Hindlimb muscle (tissue), 1 donor: Measurements from ENCODE around the gene RRAS2. TPM values are rescaled to one million over a fixed set of nuclear protein-coding genes. Genes with fewer than 3 reads are reported as not detected.
"Not testable (repeated sequence)": the region's sequence is repeated elsewhere in the genome, so short reads cannot be mapped to it uniquely, and the experiment has no call there.

Source experiments
- DNase-seq: peaks from one replicate; pipeline ENCODE4 v3.0.0-alpha.2; 2013
- polyA plus RNA-seq: library from polyadenylated mRNA; unstranded; fragments of 120-200 nt; gene quantifications from one replicate; pipeline ENCODE4 v1.2.1, GENCODE V29; 2013; ENCODE audit not compliant: insufficient read length

The RRAS2 gene
- 41.8 TPM for polyA plus RNA-seq

DNA sequence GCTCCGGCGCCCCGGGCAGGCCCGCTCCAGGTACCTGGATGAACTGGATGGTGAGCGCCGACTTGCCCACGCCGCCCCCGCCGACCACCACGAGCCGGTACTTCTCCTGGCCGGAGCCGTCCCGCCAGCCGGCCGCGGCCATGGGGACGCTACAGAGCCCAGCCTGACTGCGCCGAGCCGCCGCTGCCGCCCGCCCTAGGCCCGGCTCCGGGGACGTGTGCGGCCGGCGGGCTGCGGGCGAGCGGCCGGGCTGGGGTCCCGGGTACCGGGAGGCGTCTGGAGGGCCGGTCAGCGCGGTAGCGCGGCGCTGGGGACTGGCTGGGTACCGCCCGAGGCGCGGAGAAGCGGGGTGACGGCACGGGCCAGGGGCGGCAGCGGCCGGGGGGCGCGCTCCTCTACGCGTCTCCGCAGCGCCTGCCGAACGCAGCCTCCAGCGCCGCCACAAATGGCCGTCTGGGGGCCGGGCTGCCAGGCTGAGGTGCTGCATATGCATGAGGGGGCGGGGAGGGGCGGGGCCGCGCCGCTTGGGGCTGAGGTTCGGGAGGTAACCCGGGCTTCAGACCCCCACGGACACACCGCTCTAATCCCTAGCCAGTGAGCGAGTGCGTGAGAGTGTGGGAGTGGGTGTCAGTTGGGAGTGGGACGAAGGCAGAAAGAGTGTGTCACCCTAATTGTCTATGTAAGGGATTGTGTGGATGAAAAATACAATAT, at the start of gene RRAS2:
RRAS2 (minus strand) TSS at position 455 of the 711 bp plus-strand sequence; CDS start at position 142, 313 bp downstream.
- peak; percentile 79 for DNase-seq

DNA sequence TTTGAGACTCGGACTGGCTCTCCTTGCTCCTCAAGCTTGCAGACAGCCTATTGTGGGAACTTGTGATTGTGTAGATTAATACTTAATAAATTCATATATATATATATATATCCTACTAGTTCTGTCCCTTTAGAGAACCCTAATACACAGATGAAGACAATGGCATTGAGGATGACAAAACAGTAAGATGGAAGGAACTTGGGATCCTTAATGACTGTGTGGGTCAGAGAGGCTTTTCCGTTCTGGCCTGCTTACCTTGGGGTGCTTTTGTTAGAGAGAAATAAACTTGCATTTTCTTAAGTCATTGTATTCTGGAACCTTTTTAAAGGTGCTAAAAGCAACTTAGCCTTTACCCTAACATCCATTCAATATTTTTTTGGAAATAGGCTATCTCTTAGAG, 49.6 kb upstream of the RRAS2 start:
- no peak for DNase-seq

DNA sequence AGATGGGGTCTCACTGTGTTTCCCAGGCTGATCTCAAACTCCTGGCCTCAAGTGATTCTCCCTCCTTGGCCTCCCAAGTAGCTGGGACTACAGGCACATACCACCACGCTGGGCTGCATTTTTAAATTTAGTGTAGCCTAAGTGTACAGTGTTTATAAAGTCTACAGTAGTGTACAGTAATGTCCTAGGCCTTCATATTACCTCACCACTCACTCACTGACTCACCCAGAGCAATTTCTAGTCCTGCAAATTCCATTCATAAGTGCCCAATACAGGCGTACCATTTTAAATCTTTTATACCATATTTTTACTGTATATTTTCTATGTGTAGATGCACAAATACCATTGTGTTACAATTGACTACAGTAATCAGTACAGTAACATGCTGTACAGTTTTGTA, 47.1 kb upstream of the RRAS2 start:
- not testable (repeated sequence) for DNase-seq

DNA sequence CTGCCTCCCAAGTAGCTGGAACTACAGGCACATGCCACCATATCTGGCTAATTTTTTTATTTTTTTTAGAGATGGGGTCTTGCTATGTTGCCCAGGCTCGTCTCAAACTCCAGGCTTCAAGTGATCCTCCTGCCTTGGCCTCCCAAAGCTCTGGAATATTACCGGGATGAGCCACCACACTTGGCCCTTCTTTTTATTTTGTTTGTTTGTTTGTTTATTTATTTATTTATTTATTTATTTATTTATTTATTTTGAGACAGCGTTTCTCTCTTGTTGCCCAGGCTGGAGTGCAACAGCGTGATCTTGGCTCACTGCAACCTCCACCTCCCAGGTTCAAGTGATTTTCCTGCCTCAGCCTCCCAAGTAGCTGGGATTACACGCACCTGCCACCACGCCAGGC, 44.5 kb upstream of the RRAS2 start:
- not testable (repeated sequence) for DNase-seq

DNA sequence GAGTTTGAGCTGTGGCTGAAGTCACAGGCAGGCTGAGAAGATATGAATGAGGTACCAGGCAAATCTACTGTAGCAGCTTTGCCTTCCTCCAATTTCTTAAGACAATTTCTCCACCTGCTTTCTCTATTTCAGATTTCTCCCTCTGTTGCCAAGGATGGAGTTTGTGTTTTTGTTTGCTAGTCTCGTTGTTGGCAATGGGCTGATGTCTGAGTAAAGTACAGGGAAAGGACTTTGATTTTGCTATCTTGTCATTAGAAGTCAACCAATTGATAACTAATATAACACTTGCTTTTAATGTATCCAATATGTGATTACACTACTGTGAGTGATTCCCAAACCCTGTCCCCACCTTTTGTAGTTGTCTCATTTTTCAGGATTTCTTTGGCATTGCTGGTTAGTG, 40.1 kb upstream of the RRAS2 start:
- DNase-seq: no peak

DNA sequence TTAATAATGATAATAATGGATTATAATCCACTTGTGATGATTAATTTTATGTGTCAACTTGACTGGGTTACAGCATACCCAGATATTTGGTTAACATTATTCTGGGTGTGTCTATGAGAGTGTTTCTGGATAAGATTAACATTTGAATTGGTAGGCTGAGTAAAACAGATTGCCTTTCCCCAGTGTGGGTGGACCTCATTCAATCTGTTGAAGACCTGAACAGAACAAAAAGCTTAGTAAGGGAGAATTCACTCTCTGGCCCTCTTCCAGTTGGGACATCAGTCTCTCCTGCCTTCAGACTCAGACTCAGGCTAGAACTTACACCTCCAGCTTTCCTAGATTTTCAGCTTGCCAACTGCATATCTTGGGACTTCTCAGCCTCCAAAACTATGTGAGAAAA, 37.3 kb upstream of the RRAS2 start:
- DNase-seq: no peak

DNA sequence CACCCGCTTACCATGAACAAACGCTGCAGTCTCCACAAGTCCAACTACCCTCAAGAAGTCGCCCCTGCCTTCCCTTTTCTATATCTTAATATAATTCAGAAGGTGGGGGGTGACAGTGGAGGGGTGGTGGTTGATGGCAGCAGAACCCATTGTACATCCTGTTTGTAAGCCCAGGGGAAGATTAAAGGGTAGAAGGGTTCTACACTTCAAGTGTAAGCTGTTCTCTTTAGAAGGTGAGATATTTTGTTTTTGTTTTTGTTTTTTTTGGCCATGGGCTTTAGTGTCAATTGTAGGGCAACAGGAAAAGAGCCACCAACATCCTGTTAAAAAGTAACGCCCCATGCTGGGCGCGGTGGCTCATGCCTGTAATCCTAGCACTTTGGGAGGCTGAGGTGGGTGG, 34.9 kb upstream of the RRAS2 start:
- DNase-seq: no peak

DNA sequence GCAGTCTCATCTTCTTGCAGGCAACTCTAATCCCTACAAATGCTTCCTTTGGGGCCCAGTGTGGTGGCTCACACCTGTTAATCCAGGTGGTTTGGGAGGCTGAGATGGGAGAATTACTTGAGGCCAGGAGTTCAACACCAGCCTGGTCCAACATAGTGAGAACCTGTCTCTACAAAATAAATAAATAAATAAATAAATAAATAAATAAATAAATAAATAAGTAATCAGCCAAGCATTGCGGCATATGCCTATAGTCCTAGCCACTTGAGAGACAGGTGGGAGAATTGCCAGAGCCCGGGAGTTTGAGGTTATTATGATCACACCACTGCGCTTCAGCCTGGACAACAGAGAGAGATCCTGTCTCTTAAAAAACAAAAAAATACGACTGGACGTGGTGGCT, 34.1 kb upstream of the RRAS2 start:
- no peak for DNase-seq

DNA sequence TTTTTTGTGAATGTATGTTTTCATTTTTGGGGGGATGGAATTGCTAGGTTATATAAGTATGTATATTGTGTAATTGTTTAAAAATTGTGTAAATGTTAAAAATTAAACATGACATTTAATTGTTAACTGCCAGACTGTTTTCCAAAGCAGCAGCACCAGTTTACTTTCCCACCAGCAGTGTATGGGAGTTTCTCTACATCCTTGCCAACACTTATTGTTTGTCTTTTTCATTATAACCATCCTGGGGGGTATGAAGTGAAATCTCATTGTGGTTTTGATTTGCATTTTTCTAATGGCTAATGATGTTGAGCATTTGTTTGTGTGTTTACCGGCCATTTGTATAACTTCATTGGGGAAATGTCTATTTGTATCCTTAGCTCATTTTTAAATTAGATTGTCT, 31.7 kb upstream of the RRAS2 start:
- DNase-seq: no peak

DNA sequence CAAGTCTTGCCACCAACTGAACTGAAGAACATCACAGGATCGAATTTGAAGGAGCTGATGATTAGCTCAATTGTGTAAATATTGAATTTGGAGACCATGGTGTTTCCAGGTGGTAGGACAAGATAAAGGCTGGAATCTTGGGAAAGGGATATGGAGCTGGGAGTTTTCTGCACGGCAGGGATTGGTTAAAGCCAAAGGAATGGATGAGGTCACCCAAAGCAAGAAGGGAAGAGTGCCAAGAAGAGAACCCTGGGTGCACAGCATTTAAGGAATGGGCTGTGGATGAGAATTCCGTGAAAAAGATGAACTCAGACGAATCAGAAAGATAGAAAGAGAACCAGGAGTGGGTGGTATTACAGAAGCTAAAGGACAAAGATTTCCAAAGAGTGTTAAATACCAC, 29.4 kb upstream of the RRAS2 start:
- no peak for DNase-seq

DNA sequence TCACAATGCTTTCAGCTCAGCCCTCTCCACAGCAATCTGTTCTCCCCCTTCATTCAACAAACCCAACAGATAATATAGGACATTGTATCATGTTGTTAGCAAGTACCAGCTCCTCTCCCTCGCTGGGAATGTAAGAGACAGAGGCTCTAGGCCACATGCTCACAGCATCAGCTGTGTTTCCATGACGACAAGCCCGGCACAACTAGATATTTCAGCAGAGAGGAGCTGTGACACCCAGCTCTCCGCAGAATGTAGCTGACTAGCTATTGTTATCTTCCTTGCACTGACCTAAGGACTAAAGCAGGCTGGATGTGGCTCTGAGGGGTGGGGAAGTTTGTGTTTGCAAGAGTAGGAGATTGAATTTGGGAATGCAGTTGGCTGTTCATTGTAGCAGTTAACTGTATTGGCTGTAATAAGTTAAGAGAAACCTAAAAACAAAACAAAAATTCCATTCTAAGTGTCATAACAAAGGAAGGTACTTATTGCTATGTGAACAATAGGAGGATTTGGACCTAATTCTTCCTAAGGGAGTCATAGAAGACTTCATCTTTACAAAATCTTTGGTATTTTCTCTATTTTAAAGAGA, 28.0 kb upstream of the RRAS2 start:
- DNase-seq: peak; percentile 55

DNA sequence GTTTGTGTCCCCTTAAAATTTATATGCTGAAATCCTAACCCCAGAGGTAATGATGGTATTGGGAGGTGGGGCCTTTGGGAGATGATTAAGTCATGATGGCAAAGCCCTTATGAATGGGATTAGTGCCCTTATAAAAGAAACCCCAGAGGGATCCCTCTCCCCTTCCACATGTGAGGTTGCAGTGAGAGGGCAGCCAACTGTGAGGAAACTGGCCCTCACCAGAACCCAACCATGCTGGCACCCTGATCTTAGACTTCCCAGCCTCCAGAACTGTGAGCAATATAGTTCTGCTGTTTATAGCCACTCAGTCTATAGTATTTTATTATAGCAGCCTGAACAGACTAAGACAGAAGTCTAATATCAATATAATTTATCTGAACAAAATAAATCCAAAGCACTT, 27.1 kb upstream of the RRAS2 start:
- no peak for DNase-seq

DNA sequence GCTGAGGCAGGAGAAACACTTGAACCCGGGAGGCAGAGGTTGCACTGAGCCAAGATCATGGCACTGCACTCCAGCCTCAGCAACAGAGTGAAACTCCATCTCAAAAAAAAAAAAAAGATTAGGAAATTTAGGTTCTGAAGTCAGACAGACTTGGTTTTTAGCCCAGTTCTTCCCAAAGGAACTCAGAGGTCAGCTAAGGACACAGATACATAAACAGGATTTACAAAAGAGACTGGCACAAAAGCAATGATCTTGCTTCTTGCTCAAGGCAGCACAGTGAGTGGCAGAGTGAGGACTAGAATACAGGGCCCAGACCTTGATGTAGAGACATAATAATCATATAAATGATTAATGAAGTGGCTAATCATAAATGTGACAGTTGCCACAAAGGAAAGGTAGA, 25.4 kb upstream of the RRAS2 start:
- DNase-seq: no peak

DNA sequence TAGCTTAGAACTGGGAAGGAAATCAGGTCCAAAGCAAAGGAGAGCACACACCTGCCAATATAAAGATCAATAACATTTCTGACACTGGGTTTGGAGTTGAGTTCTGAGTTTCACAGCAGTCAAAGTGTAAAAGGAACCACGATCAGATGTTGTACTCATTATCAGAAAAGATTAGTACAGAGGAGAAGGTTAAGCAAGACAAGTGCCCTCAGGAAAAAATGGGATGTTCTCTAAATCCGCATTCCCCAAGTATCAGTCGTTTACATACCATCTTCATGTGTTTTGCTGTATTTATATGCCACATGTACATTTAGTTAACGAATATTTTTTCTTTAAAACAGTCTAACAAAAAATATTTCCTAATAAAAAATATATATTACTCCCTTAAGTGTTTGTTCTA, 23.0 kb upstream of the RRAS2 start:
- DNase-seq: no peak

DNA sequence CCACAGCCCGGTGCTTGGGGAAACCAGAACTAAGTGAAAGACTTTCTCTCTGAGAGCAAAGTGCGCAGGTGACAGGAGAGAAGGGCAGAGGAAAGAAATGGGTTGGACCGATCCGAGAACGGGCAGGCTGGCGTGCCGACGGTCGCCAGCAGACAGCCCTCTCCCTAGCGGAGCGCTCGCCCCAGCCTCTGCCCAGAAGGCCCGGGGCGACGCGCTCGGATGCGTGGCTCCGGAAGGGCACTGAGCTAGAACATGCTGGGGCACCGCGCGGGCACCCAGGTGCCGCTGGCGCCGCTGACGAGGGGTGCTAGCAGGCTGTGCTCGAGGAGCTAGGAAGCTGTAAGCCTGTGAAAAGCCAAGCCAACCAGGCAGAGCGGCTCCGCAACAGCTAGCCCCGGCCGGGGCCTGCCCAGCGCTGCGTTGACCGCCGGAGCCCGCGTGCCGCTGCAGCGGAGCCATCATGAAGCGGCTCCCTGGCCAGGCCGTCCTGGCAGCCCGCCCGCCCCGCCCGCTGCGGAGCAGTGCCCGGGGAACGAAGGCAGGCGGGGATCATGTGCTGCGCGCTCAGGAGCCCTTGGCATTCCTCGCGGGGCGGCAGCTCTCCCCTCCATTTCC, 22.1 kb upstream of the RRAS2 start:
- peak; percentile 56 for DNase-seq

DNA sequence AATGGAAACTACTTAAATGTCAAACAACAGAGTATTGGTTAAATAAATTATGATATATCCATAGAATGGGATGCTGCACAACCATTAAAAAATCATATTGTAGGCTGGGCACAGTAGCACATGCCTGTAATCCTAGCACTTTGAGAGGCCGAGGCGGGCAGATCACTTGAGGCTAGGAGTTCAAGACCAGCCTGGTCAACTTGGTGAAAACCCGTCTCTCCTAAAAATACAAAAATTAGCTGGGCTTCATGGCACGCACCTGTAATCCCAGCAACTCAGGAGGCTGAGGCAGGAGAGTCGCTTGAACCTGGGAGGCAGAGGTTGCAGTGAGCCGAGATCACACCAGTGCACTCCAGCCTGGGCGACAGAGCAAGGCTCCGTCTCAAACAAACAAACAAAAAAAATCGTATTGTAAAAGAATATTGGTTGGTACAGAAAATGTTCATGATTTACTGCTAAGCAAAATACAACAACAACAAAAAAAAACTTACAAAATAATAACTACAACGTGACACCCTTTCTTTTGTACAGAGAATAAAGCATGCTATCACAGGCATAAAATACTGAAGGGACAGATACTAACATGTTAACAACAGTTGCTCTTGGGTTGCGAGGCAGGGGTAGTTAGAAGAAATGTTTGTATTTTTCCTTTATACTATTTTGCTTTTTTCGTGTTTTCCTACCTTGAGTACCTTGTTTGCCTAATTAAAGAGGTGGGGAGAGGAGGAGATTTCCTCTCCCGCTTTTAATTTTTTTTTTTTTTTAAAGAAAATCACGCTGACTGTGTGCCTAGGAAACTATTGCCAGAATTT, 21.3 kb upstream of the RRAS2 start:
- no peak for DNase-seq

DNA sequence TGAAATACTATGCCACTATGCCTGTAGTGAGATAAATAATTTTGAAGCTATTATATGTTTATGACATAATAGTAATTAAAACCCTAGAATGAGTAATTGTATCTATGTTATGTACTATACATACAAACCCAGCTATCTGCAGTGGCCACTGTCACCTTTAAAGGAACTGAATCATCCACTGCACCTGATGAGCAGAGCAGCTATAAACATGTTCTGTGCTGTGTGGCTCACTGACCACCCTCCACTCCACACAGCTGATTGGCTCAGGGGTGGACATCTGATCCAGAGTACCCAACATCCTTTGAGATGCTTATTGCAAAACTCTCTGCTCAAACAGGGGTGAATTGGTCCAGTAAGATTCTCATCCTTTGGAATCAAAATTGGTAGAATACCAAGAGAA, 19.2 kb upstream of the RRAS2 start:
- DNase-seq: no peak

DNA sequence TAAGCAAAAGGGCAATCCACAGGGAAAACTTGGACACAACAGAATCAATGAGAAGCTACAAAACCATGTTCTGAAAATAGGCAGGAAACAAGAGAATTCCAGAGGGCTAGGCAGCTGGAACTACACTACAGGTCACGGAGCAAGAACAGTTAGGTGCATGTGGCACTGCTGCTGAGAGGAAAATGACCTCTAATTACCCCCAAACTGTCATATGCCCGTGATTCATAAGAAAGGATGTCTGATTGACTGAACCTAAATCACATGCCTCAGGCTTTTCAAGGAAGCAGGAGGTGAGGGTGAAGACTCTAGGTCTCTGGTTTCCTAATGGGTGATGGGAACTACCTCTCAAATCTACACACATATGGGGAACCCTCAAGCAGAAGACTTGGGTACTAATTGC, 17.9 kb upstream of the RRAS2 start:
- no peak for DNase-seq

DNA sequence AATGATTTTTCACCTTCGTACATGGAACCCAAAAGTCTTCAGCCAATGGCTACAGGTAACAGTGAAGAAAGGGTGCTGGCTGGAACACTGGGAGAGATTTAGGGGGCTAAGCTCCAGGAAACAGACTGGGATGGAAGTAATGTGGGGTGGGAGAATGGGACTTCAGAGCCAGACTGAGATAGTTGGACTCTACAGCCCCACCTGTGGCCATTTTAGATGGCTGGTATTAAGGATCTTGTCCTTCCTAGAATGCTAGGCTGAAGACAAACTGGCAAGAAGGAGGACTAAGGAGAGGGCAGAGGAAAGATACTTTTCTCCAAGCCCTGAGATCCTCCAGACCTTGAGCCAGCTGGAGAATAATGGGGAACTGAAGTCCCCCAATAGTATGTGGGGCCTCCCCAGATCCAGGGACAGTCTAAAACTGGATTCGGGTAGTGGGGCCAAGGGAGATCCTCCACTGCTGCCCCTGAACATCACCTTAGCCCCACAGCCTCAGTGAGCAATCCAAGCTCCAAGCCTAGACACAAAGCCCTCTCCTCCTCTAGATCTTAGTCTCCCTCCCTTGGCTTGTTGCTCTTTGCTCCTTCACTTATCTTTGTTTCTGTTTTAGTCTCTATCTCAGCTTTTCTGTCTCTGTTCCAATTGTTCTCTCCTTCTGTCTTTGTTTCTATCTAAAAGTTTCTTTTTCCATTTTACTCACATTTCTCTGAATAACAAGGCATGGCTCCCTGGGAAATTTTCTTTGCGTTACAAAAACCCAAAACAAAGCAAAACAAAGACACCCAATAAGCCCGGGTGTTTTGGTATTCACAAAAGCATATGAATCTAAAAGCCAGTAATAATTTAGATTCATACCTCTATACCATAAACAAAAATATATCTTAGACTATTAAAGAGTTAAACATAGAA, 16.2 kb upstream of the RRAS2 start:
- DNase-seq: no peak

DNA sequence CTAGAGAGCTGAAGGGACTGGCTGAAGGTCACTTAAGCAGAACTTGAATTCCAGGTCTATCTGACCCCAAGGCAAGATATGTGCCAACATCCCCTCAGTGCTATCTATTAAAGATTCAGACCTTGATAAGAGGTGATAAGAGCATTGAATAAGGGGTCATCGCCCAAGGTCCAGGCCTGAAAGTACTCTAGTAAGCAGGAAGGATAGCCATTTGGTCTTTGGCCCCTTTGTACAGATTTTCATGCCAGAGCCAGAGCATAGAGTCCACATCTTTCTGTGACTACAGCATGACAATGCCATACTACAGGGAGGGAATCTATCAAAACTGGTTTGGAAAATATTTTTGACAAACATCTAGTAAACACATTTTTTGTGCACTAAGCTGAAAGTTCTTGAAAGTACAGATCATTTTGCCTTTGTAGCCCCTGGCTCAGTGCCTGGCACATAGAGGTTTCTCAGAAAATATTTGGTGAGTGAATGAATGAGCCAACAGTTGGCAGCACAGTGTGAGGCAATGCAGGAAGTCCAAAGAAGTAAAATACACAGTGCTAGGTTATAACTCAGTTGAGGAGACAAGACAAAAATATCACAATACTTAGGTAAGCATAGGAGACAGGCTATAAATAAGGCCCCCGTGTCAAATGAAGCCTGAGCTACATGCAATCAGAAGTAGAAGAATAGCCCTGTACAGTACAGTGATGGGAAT, 15.1 kb upstream of the RRAS2 start:
- peak; percentile 3 for DNase-seq

DNA sequence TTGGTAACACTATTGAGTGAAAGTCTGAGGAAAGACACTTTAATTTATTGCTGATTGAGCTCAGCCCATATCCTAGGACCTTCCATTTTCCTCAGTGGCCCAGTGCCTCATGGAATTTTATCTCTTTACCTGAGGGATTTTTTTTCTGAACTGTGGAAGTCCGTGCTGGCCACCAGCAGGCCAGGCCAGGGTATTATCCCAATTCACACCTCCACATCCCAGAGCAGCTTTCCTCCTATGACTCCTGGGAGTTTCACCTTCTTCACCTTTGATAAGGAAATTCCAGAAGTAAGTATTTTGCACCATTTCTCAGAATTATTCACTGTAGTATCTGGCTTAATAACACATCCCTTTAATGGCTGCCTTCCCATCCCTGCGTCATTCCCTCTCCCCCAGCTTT, 13.0 kb upstream of the RRAS2 start:
- no peak for DNase-seq

DNA sequence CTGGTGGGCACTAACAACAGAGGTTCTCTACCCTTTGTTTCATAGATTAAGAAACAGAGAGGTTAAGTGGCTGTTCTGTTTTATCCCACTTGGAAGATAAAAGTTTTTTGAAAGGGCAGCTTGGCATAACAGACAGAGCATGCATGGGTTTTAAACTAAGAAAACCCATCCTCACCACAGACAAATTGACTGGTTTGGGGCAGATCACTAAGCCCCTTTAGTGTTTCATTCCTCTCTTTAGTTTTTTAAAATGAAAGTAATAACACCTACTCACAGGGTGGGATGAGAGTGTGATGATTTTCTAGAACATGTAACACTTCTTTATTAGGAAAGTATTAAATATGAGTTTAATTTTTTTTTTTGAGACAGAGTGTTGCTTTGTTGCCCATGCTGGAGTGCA, 12.3 kb upstream of the RRAS2 start:
- no peak for DNase-seq
